ENCODE measurements around the gene RTP1.
A peak's percentile ranks its signal among the peaks of the same experiment; 100 is the strongest.

- TF ChIP-seq CTCF (IDR thresholded peaks at IDR 0.05) (peak; percentile 36; the same call in 1 of the 2 replicates), CHD2 (IDR thresholded peaks at IDR 0.05; ENCODE audit: low read length, partially characterized antibody) (no peak), REST (IDR thresholded peaks at IDR 0.05; ENCODE audit: low read depth, low read length) (no peak), TAF1 (IDR thresholded peaks at IDR 0.05; ENCODE audit: borderline replicate concordance, low read depth, low read length) (no peak), RFX5 (IDR thresholded peaks at IDR 0.05; ENCODE audit: low read length) (no peak), EP300 (IDR thresholded peaks at IDR 0.05; ENCODE audit: borderline replicate concordance in 1 of 2, low read depth in 1 of 2, low read length in 1 of 2) (no peak), TCF12 (IDR thresholded peaks at IDR 0.05) (no peak), EZH2phosphoT487 (IDR thresholded peaks at IDR 0.05; ENCODE audit: borderline replicate concordance, low read depth) (no peak), USF1 (IDR thresholded peaks at IDR 0.05; ENCODE audit: borderline replicate concordance, low read depth) (no peak), POLR2AphosphoS5 (IDR thresholded peaks at IDR 0.05; ENCODE audit: low read depth, low read length) (no peak), ELF1 (IDR thresholded peaks at IDR 0.05) (no peak)
- TF ChIP-seq, protein P1, sequence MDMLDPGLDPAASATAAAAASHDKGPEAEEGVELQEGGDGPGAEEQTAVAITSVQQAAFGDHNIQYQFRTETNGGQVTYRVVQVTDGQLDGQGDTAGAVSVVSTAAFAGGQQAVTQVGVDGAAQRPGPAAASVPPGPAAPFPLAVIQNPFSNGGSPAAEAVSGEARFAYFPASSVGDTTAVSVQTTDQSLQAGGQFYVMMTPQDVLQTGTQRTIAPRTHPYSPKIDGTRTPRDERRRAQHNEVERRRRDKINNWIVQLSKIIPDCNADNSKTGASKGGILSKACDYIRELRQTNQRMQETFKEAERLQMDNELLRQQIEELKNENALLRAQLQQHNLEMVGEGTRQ (IDR thresholded peaks at IDR 0.05; ENCODE audit: borderline replicate concordance, low read depth, low read length), result no peak
These were observed 46.7 kb upstream of the RTP1 start for GRCh38 chr3:187150599-187150998.
